H1 (cell line): ENCODE measurements around the gene KIF13A. TPM values are rescaled to one million over a fixed set of nuclear protein-coding genes. Genes with fewer than 3 reads are reported as not detected.

ENCODE experiments used
- CTCF ChIA-PET: fragments of 300-600 bp; sonication (Branson Sonifier 250); formaldehyde crosslinking; loops from one replicate; lab custom pipeline; 2021; ENCODE audit not compliant: partially characterized antibody; lab: Charles Lee
- POLR2A ChIA-PET: fragments of 300-600 bp; sonication (Branson Sonifier 250); formaldehyde crosslinking; loops from one replicate; lab custom pipeline; 2021; ENCODE audit warnings: inconsistent platforms; ENCODE audit not compliant: partially characterized antibody; lab: Charles Lee
- DNase-seq, 2 experiments: peaks; one replicate each; pipeline versions ENCODE4 v3.0.0 to v3.0.0-alpha.2; 2010 to 2022; ENCODE audit warnings: low spot score in 2 of 2, low read depth in 1 of 2, mixed read lengths in 1 of 2
- FAIRE-seq: peaks from 2 replicates; lab custom pipeline; 2011; peaks lifted over from hg19 to GRCh38; lab: Jason Lieb, UNC
- H2AFZ ChIP-seq: 2 replicates; pipeline ENCODE4 v1.8.1; 2012; ENCODE audit warnings: low read length, inconsistent platforms
- H2AK5ac ChIP-seq: 2 replicates; pipeline ENCODE4 v1.6.1; 2013; ENCODE audit warnings: low read depth, low read length
- H2BK120ac ChIP-seq: replicated peaks from 2 replicates; pipeline ENCODE3; 2013; ENCODE audit warnings: low read depth, low read length, inconsistent platforms
- H2BK12ac ChIP-seq: 2 replicates; pipeline ENCODE4 v1.6.1; 2013; ENCODE audit warnings: low read depth, low read length
- H2BK15ac ChIP-seq: 2 replicates; pipeline ENCODE4 v1.6.1; 2013; ENCODE audit warnings: low read length
- H2BK20ac ChIP-seq: 2 replicates; pipeline ENCODE4 v1.6.1; 2013; ENCODE audit warnings: low read length
- H2BK5ac ChIP-seq: 2 replicates; pipeline ENCODE4 v1.6.1; 2013; ENCODE audit warnings: low read depth, low read length
- H3K14ac ChIP-seq: 2 replicates; pipeline ENCODE4 v1.6.1; 2013; ENCODE audit warnings: inconsistent platforms; ENCODE audit not compliant: insufficient read length
- H3K18ac ChIP-seq: 2 replicates; pipeline ENCODE4 v1.6.1; 2013; ENCODE audit warnings: low read length; ENCODE audit errors: extremely low read depth
- H3K23ac ChIP-seq: 2 replicates; pipeline ENCODE4 v1.6.1; 2013; ENCODE audit warnings: inconsistent platforms; ENCODE audit not compliant: insufficient read length
- H3K23me2 ChIP-seq: 2 replicates; pipeline ENCODE4 v1.6.1; 2013; ENCODE audit warnings: low read depth, low read length
- H3K27ac ChIP-seq: 2 replicates; pipeline ENCODE4 v1.6.1; 2011; ENCODE audit warnings: low read depth, low read length, inconsistent platforms
- H3K27me3 ChIP-seq, 4 experiments: replicated peaks in 1 of 4; 1 replicate in 1 of 4; 2 replicates in 3 of 4; pipeline versions ENCODE4 v1.6.1 to v1.8.1; 2011 to 2013; ENCODE audit warnings: low read length in 3 of 4, mild to moderate bottlenecking in 3 of 4, inconsistent platforms in 2 of 4, mixed read lengths in 2 of 4, moderate library complexity in 1 of 4; ENCODE audit not compliant: control insufficient read depth in 3 of 4, insufficient read depth in 3 of 4; ENCODE audit errors: extremely low read depth in 1 of 4
- H3K36me3 ChIP-seq, 4 experiments: 2 replicates each; pipeline versions ENCODE4 v1.6.1 to v1.8.1; 2011 to 2013; ENCODE audit warnings: mild to moderate bottlenecking in 4 of 4, low read length in 3 of 4, moderate library complexity in 2 of 4, control low read depth in 1 of 4, inconsistent platforms in 1 of 4; ENCODE audit not compliant: insufficient read depth in 4 of 4, control insufficient read depth in 2 of 4
- H3K4ac ChIP-seq: replicated peaks from 2 replicates; pipeline ENCODE3; 2013; ENCODE audit warnings: low read length, low read depth, mixed read lengths, inconsistent platforms; ENCODE audit not compliant: insufficient read length
- H3K4me1 ChIP-seq, 4 experiments: replicated peaks in 1 of 4; 1 replicate in 1 of 4; 2 replicates in 3 of 4; pipeline versions ENCODE4 v1.6.1 to v1.8.1; 2011 to 2013; ENCODE audit warnings: low read length in 3 of 4, inconsistent platforms in 2 of 4, mixed read lengths in 1 of 4; ENCODE audit not compliant: insufficient read depth in 4 of 4, control insufficient read depth in 3 of 4
- H3K4me2 ChIP-seq, 2 experiments: 2 replicates each; pipeline versions ENCODE4 v1.6.1 to v1.8.1; 2011 to 2013; ENCODE audit warnings: low read depth in 2 of 2, low read length in 2 of 2, control low read depth in 1 of 2, inconsistent platforms in 1 of 2, mild to moderate bottlenecking in 1 of 2; ENCODE audit not compliant: insufficient read depth in 1 of 2
- H3K4me3 ChIP-seq, 4 experiments: fragments of 200-600, 300-600 bp in 1 of 4; sonication (generic), shearing (Covaris generic), sonication (Bioruptor Twin) in 1 of 4; 2 replicates each; pipeline versions ENCODE4 v1.5.1 to v1.8.1; 2011 to 2016; ENCODE audit warnings: low read length in 4 of 4, low read depth in 3 of 4, control low read depth in 2 of 4, inconsistent platforms in 2 of 4, mild to moderate bottlenecking in 2 of 4, mixed read lengths in 1 of 4, moderate library complexity in 1 of 4; ENCODE audit not compliant: insufficient read depth in 2 of 4; ENCODE audit errors: extremely low read depth in 1 of 4
- H3K56ac ChIP-seq: replicated peaks from 2 replicates; pipeline ENCODE3; 2013; ENCODE audit warnings: low read depth, mild to moderate bottlenecking, mixed read lengths, low read length, inconsistent platforms; ENCODE audit not compliant: insufficient read length
- H3K79me1 ChIP-seq: 2 replicates; pipeline ENCODE4 v1.6.1; 2013; ENCODE audit warnings: low read depth, low read length, control low read depth
- H3K79me2 ChIP-seq, 2 experiments: 2 replicates each; pipeline versions ENCODE4 v1.6.1 to v1.8.1; 2012 to 2013; ENCODE audit warnings: low read length in 2 of 2, mild to moderate bottlenecking in 2 of 2, inconsistent platforms in 1 of 2; ENCODE audit not compliant: insufficient read depth in 2 of 2, control insufficient read depth in 1 of 2
- H3K9ac ChIP-seq, 4 experiments: replicated peaks in 1 of 4; 1 replicate in 1 of 4; 2 replicates in 3 of 4; pipeline versions ENCODE4 v1.6.1 to v1.8.1; 2011 to 2013; ENCODE audit warnings: low read depth in 3 of 4, low read length in 3 of 4, control low read depth in 2 of 4, mild to moderate bottlenecking in 2 of 4, moderate library complexity in 2 of 4, inconsistent platforms in 1 of 4; ENCODE audit errors: extremely low read depth in 1 of 4
- H3K9me3 ChIP-seq, 2 experiments: 2 replicates each; pipeline versions ENCODE4 v1.6.1 to v1.8.1; 2012 to 2013; ENCODE audit warnings: mild to moderate bottlenecking in 2 of 2, moderate library complexity in 2 of 2, control low read depth in 1 of 2, inconsistent platforms in 1 of 2, low read depth in 1 of 2, low read length in 1 of 2, mixed read lengths in 1 of 2; ENCODE audit not compliant: insufficient read depth in 2 of 2
- H4K20me1 ChIP-seq, 2 experiments: replicated peaks in 1 of 2; 2 replicates each; pipeline versions ENCODE3 to v1.8.1; 2011 to 2013; ENCODE audit warnings: inconsistent platforms in 2 of 2, low read length in 2 of 2, mild to moderate bottlenecking in 1 of 2; ENCODE audit not compliant: insufficient read depth in 2 of 2, control insufficient read depth in 1 of 2
- H4K5ac ChIP-seq: 2 replicates; pipeline ENCODE4 v1.6.1; 2013; ENCODE audit warnings: low read length, low read depth, mixed read lengths, inconsistent platforms; ENCODE audit not compliant: insufficient read length
- H4K8ac ChIP-seq: 2 replicates; pipeline ENCODE4 v1.8.0; 2013; ENCODE audit warnings: mild to moderate bottlenecking, moderate library complexity, low read length, inconsistent platforms; ENCODE audit not compliant: insufficient read depth; ENCODE audit errors: extremely low read depth
- H4K91ac ChIP-seq: replicated peaks from 2 replicates; pipeline ENCODE3; 2013; ENCODE audit warnings: low read length, mixed read lengths, inconsistent platforms; ENCODE audit not compliant: insufficient read length
- ASH2L ChIP-seq: fragments of 200-600, 300-600 bp; sonication (generic); IDR thresholded peaks from one replicate; pipeline ENCODE4 v1.7.1; 2017; ENCODE audit warnings: low read length
- BCL11A ChIP-seq, 2 experiments: IDR thresholded peaks; one replicate each; pipeline ENCODE4 v1.6.1; 2011; ENCODE audit warnings: low read depth in 2 of 2, low read length in 2 of 2, mild to moderate bottlenecking in 2 of 2
- CBX5 ChIP-seq: fragments of 300-800, 300-1000 bp; sonication (generic); IDR thresholded peaks from 2 replicates; pipeline ENCODE4 v1.7.1; 2016; ENCODE audit warnings: antibody characterized with exemption, low read length, low read depth
- CHD1 ChIP-seq: IDR thresholded peaks from 2 replicates; pipeline ENCODE4 v1.6.1; 2012; ENCODE audit warnings: low read depth, low read length, improper control_type of control experiment
- EGR1 ChIP-seq: IDR thresholded peaks from 2 replicates; pipeline ENCODE4 v1.6.1; 2011; ENCODE audit warnings: low read depth, low read length, borderline replicate concordance
- EP300 ChIP-seq, 2 experiments: IDR thresholded peaks; 1 replicate in 1 of 2; 2 replicates in 1 of 2; pipeline ENCODE4 v1.6.1; 2011 to 2012; ENCODE audit warnings: low read depth in 2 of 2, low read length in 2 of 2, mild to moderate bottlenecking in 2 of 2, borderline replicate concordance in 1 of 2, inconsistent platforms in 1 of 2, moderate library complexity in 1 of 2
- GABPA ChIP-seq: IDR thresholded peaks from 2 replicates; pipeline ENCODE4 v1.6.1; 2011; ENCODE audit warnings: mild to moderate bottlenecking, low read length, moderate library complexity, borderline replicate concordance; ENCODE audit not compliant: insufficient read depth
- JUN ChIP-seq: IDR thresholded peaks from 2 replicates; pipeline ENCODE4 v1.6.1; 2011; ENCODE audit warnings: low read depth, mild to moderate bottlenecking, improper control_type of control experiment, low read length
- KDM4A ChIP-seq: IDR thresholded peaks from one replicate; pipeline ENCODE4 v1.7.1; 2012; ENCODE audit warnings: low read depth, mild to moderate bottlenecking, moderate library complexity, low read length, inconsistent platforms; ENCODE audit not compliant: severe bottlenecking
- PHF8 ChIP-seq: fragments of 200-600 bp; sonication (generic); conservative IDR thresholded peaks from 2 replicates; pipeline ENCODE4 v1.7.1; 2012; ENCODE audit warnings: low read depth, mild to moderate bottlenecking, inconsistent platforms, low read length, moderate library complexity
- RFX5 ChIP-seq: IDR thresholded peaks from 2 replicates; pipeline ENCODE4 v1.6.1; 2011; ENCODE audit warnings: low read depth, low read length, improper control_type of control experiment, borderline replicate concordance
- RXRA ChIP-seq: IDR thresholded peaks from 2 replicates; pipeline ENCODE4 v1.6.1; 2011; ENCODE audit warnings: low read depth, mild to moderate bottlenecking, low read length, moderate library complexity; ENCODE audit not compliant: insufficient read depth
- SP1 ChIP-seq: IDR thresholded peaks from 2 replicates; pipeline ENCODE4 v1.6.1; 2011; ENCODE audit warnings: low read depth, low read length
- SP4 ChIP-seq: IDR thresholded peaks from 2 replicates; pipeline ENCODE4 v1.6.1; 2012; ENCODE audit warnings: low read length, inconsistent platforms
- YY1 ChIP-seq: IDR thresholded peaks from 2 replicates; pipeline ENCODE4 v1.6.1; 2011; ENCODE audit warnings: low read depth, mild to moderate bottlenecking, low read length
- WGBS, 2 experiments: shearing (Covaris generic) in 1 of 2; methylation state at CpG; one replicate each; pipeline versions ENCODE4 v1.1.6 to v1.1.7; 2013 to 2015; ENCODE audit warnings: low lambda C conversion rate in 2 of 2, mixed read lengths in 2 of 2, inconsistent platforms in 1 of 2, low coverage in 1 of 2, missing lambda C conversion rate in 1 of 2; ENCODE audit not compliant: insufficient replicate concordance in 2 of 2, insufficient coverage in 1 of 2, insufficient read length in 1 of 2; ENCODE audit errors: extremely low coverage in 1 of 2, missing lambda C conversion rate in 1 of 2; 5-methylcytosine and 5-hydroxymethylcytosine counted together
- polyA plus RNA-seq, 7 experiments: library from polyadenylated mRNA; depleted of rRNA in 3 of 7; stranded (reverse) in 5 of 7; unstranded in 2 of 7; fragments of >200 nt in 5 of 7; fragments of 200-250 nt in 2 of 7; gene quantifications; 1 replicate in 5 of 7; 2 replicates in 1 of 7; 4 replicates in 1 of 7; pipeline versions ENCODE4 v1.2.1 to v1.2.3, GENCODE V29; 2011 to 2013; ENCODE audit warnings: missing spikeins in 2 of 7, mixed read lengths in 2 of 7
- total RNA-seq: library from RNA; stranded (reverse); fragmentation: NEBNext Ultra II Directional; extraction: Animal tissue kit (Norgen Biotek cat#: 25700); gene quantifications from 2 replicates; pipeline ENCODE4 v1.2.1, GENCODE V29; 2021

KIF13A gene
- total and polyA plus RNA-seq, 2 of the 8 experiments (the other 6 are each of a cell fraction or from before 2014, with no cell fraction given), result 14.7 to 40.8 TPM

DNA sequence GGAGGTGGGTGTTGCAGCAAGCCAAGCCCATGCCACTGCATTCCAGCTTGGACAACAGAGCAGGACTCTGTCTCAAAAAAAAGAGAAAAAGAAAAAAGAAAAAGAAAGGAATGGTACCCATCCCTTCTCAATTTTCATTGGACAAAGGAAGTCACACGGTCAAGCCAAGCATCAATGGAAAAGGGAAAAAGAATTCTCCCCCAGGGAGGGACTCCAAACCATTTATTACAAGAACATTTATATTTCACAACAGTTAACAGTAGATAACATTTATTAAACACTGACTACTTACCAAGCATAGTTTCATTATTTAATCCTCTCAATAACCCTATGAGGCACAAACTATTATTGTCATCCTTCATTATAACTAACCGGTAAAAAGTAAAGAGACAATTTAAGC lies 6.6 kb upstream of the KIF13A start:
- CTCF ChIA-PET, result no interaction called here
- 88% methylated on average over 2 of the region's 2 CpGs; no CpG with 5 or more reads in 1 of the 2 experiments for WGBS, 2 experiments
- Histone ChIP-seq H3K18ac (no peak overlapping the region), H4K91ac (no peak overlapping the region), H3K79me2 (no peaks in the 10 kb centered on the region), H3K27ac (no peak overlapping the region), H3K9me3 (no peaks in the 10 kb centered on the region), H2BK5ac (no peak overlapping the region), H3K79me1 (no peaks in the 10 kb centered on the region), H3K23me2 (no peaks in the 10 kb centered on the region), H2BK120ac (no peak overlapping the region), H3K4me3 (no peak overlapping the region), H4K5ac (no peak overlapping the region), H3K56ac (no peak overlapping the region), H2BK12ac (no peak overlapping the region), H2BK20ac (no peak overlapping the region), H3K4me1 (no peaks in the 10 kb centered on the region), H3K27me3 (peaks cover 0 to 2% (median 0%) of the 10 kb centered on the region in 4 experiments; a peak in 2 of 7 replicates), H3K14ac (no peak overlapping the region), H2BK15ac (no peak overlapping the region), H4K20me1 (no peaks in the 10 kb centered on the region), H4K8ac (no peak overlapping the region), H2AK5ac (no peak overlapping the region), H3K23ac (no peak overlapping the region), H3K36me3 (no peaks in the 10 kb centered on the region), H3K4me2 (no peak overlapping the region), H3K9ac (no peak overlapping the region), H2AFZ (no peak overlapping the region), H3K4ac (no peak overlapping the region)
- DNase-seq (no peak), FAIRE-seq (no peak)
- POLR2A ChIA-PET, result no interaction called here
- TF ChIP-seq CBX5, result no peak
- no peak for TF ChIP-seq YY1
- no peak for TF ChIP-seq ASH2L
- no peak for TF ChIP-seq CHD1
- TF ChIP-seq KDM4A, result no peak
- no peak for TF ChIP-seq BCL11A (IDR thresholded peaks at IDR 0.05; ENCODE audit: low read depth in 2 of 2, low read length in 2 of 2)
- TF ChIP-seq EGR1, result no peak
- no peak for TF ChIP-seq GABPA
- TF ChIP-seq SP1, result no peak
- TF ChIP-seq PHF8, result no peak
- TF ChIP-seq EP300 (IDR thresholded peaks at IDR 0.05; ENCODE audit: borderline replicate concordance in 1 of 2, low read depth in 2 of 2, low read length in 2 of 2), result no peak
- no peak for TF ChIP-seq SP4
- no peak for TF ChIP-seq RFX5
- no peak for TF ChIP-seq JUN
- no peak for TF ChIP-seq RXRA
